Measurements from ENCODE around the gene GTPBP3.
A peak's percentile ranks its signal among the peaks of the same experiment; 100 is the strongest.

Gene GTPBP3

GRCh38 chr19:17307876-17308377 is 29.4 kb upstream of the GTPBP3 start:
- Histone ChIP-seq H3K4me3 (ENCODE audit: low read depth, low read length) (no peak overlapping the region), H3K27me3 (replicated peaks) (no peaks in the 10 kb centered on the region), H3K27ac (no peak overlapping the region), H3K36me3 (replicated peaks) (peaks cover 5% of the 10 kb centered on the region)
- TF ChIP-seq CTCF (IDR thresholded peaks at IDR 0.05; ENCODE audit: low read depth, low read length, missing control alignments): no peak
- in situ Hi-C loops (cut with HindIII; ENCODE audit: low pct_ligation_motif_present, low sequenced_read_pairs): no loop called here
- no peak for DNase-seq

DNA sequence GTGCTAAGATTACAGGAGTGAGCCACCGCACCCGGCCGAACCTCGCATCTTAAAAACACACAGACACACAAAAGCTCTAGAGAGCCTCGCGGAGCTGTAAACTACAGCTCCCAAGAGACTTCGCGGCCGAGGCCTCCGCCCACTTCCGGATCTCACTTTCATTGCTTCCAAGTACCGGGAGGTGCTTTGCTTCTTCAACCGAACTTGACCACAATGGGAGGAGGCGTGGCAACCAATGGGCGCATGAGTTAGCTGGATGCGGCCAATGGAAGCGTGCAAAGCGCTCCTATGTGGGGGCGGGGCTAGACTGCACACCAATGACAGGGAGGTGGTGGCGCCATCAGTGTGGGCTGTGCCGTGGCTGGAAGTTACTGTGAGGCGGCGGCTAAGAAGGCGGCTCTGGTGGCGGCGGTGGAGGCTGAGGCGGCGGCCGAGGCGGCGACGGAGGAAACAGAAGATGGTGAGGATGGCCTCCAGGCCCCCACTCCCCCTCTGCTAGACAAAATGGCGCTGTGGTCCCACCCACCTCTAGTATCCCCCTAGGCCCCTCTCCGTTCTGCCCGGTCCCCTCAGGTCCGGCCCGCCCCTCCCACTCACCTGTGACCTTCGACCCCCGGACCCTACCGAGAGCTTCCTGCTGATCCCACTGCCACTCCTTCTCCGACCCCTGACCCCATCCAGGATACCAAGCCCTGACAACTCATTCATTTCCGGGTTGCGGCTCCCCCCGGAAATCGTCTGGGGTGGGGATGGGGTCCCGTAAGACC is 28.0 kb upstream of the GTPBP3 start, which contains the start of gene DDA1:
Gene DDA1, plus strand, starts transcription at position 366 of the 767 bp plus-strand sequence. Its CDS starts 92 bp downstream, at position 458.
- Histone ChIP-seq H3K27ac (peak within 1 kb of the TSS; percentile 69), H3K36me3 (replicated peaks) (peaks cover 13% of the 10 kb centered on the region), H3K4me3 (ENCODE audit: low read depth, low read length) (peak within 1 kb of the TSS; percentile 97), H3K27me3 (replicated peaks) (no peaks in the 10 kb centered on the region)
- in situ Hi-C loops (cut with HindIII; ENCODE audit: low pct_ligation_motif_present, low sequenced_read_pairs): no loop called here
- DNase-seq: peak; percentile 100
- TF ChIP-seq CTCF (IDR thresholded peaks at IDR 0.05; ENCODE audit: low read depth, low read length, missing control alignments): no peak

DNA sequence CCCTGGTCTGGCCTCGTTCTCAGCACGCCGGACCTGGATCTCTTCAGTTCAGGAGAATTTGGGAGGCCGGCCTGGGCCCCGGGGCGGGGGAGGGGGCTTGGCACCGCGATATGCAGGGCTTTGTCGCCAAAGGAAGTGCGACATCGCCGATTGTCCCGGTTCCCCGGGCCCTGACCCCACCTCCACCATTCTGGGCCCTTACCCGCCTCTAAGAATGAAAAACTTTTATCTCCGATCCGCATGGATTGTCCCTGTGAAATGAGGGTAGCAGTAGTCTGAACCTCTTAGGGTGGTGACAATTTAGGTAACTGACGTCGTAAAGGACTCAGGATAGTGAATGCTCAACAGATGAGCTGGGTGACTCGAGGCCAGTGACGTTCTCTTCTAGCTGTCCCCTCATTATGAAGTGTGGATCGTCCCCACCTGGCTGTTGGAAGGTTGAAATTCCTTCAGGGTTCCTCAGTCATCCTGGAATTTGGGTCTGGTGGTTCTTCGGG is 27.3 kb upstream of the GTPBP3 start:
- no peaks in the 10 kb centered on the region for H3K27me3 ChIP-seq (replicated peaks)
- in situ Hi-C loops (cut with HindIII; ENCODE audit: low pct_ligation_motif_present, low sequenced_read_pairs): no loop called here
- H3K27ac ChIP-seq: peak overlapping the region; percentile 69
- no peak for DNase-seq
- H3K36me3 ChIP-seq (replicated peaks): peaks cover 19% of the 10 kb centered on the region
- H3K4me3 ChIP-seq (ENCODE audit: low read depth, low read length): peak overlapping the region; percentile 97
- TF ChIP-seq CTCF (IDR thresholded peaks at IDR 0.05; ENCODE audit: low read depth, low read length, missing control alignments): no peak

- TF ChIP-seq CTCF (IDR thresholded peaks at IDR 0.05; ENCODE audit: low read depth, low read length, missing control alignments): no peak
- H3K27me3 ChIP-seq (replicated peaks): no peaks in the 10 kb centered on the region
- in situ Hi-C loops (cut with HindIII; ENCODE audit: low pct_ligation_motif_present, low sequenced_read_pairs): no loop called here
- H3K36me3 ChIP-seq (replicated peaks): peaks cover 32% of the 10 kb centered on the region
- H3K4me3 ChIP-seq (ENCODE audit: low read depth, low read length): no peak overlapping the region
- H3K27ac ChIP-seq: peak overlapping the region; percentile 85
- DNase-seq: peak; percentile 86
These were observed 25.7 kb upstream of the GTPBP3 start for GRCh38 chr19:17311455-17312188.

GRCh38 chr19:17312189-17313113 is 24.9 kb upstream of the GTPBP3 start:
- no peaks in the 10 kb centered on the region for H3K27me3 ChIP-seq (replicated peaks)
- TF ChIP-seq CTCF (IDR thresholded peaks at IDR 0.05; ENCODE audit: low read depth, low read length, missing control alignments): no peak
- H3K4me3 ChIP-seq (ENCODE audit: low read depth, low read length): no peak overlapping the region
- DNase-seq: no peak
- in situ Hi-C loops (cut with HindIII; ENCODE audit: low pct_ligation_motif_present, low sequenced_read_pairs): no loop called here
- H3K27ac ChIP-seq: peak overlapping the region; percentile 85
- H3K36me3 ChIP-seq (replicated peaks): peaks cover 39% of the 10 kb centered on the region
